GM19328 (cell line): Measurements from ENCODE around the gene HSP90AB1.

Source experiments
- ATAC-seq: cut with Tn5 transposase; IDR thresholded peaks from one replicate; pipeline ENCODE4 v1.9.1; 2021; ENCODE audit warnings: mild to moderate bottlenecking, moderate library complexity; ENCODE audit not compliant: unreplicated experiment

HSP90AB1 gene

DNA sequence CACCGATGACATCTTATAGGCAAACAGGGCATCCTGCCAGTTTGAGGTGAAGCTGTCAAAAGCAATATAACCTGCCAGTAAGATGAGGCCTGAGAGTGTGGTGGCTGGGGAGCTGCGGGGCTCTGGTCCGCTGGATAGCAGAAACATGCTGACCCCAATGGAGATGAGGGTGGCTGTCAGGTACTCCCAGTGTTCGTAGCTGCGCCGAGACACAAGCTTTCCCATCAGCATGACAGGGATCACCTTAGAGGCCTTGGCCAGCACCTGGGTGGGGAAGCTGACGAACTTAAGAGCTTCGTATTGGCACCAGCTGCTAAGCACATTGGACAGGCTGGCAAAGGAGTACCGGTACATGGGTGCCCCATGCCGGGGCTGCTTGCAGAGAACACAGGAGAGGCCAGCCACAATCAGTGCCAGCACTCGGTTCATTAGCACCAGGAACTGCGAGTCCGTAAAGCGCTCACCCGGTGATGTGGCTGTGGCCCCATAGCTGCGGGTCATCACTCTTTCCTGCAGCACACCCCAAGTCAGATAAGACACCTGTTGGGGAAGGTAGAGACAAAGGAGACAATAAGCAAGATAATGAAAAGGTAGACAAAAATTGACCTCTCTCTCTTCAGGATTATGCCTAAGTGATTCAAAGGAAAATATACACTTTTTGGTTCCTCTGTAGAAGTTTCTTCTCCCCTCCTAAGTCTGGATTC lies 8.4 kb downstream of the HSP90AB1 start:
- no peak for ATAC-seq

DNA sequence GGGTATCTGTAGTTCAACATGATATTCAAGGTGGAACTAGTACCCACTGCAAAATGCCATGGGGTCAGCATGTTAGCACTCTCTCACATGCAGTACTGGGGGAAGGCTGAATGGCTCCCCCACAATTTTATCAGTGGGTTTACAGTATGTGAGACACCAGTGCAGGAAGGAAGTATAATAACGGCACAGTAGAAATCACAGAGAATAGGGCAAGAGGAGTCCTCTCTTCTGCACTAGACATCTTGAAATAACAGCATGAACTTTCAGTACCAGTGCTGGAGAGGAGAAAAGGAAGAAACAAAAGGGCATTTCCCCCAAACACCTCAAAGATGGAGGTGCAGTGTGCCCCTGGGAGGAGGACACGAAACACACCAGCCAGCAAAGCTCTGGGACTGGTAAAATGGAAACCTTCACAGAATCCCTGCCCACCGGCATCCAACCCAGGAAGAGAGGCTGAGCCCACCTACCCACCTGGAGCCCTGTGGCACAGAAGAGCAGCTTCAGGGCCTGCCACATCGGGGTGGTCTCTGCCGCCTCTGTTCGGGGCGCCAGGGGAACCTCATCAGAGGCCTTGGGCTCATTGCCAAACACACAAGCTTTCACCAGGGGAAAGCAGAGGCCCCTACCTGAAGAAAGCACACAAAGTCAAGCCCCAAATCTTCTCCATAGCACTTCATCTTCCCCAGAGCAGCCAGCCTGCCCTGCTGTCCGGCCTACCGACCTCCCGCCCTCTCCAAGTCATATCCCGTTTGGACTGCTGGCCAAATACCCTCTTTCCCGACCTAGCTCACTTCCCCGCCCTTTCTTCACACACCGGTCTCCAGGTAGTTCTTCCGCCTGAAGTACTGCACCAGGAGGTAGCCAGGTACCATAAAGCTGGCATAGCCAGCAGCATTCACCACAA lies 9.2 kb downstream of the HSP90AB1 start:
- ATAC-seq = no peak

DNA sequence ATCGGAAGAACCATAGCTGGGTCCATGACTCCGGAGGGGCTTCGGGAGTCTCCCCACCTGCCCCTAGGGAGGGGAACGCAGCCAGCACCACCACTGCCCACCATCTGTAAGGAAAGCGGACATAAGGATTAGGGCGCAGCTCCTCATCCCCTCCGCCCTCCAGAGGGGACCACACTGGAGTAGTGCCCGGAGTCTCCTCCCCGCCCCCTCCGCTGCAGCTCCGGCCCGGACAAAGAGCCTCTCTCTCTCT lies 9.8 kb downstream of the HSP90AB1 start:
- no peak for ATAC-seq

DNA sequence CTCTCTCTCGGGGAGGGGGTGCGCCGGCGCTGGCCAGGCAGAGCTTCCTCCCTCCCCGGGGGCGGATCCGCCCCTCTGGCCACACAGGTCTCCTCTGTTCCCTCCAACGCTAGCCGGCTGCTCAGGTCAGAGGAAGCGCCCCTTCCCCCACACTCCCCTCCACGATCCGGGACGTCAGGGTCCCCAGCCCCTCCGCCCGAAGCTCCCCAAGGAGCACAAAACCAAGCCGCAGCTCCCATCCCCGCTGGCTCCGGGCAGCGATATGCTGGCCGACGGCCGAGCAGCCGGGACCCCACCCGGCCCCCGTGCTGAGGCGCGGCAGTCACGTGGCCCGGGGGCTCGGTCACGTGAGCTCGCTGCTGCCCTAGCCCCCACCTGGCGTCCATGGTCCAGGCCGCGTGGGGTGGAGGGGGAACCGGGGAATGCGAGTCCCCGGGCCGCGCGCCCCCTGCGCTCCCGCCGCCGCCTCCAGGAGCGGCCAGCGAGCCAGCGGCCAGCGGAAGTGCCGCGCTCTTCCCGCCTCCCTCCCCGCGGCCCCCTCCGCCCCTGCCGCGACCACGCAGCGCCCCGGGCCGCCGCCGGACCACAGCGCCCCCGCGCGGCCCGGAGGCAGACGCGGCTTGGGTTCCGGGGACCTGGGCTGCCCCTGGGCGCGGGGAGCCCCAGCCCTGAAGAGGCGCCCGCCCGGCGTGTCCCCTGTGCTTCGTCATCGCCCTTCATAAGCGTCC lies 10.3 kb downstream of the HSP90AB1 start, which contains the start of gene SLC35B2:
TSS of gene SLC35B2 (minus strand) at position 504 of the 728 bp plus-strand sequence. CDS start at position 386, 118 bp downstream.
- ATAC-seq = peak; percentile 49

DNA sequence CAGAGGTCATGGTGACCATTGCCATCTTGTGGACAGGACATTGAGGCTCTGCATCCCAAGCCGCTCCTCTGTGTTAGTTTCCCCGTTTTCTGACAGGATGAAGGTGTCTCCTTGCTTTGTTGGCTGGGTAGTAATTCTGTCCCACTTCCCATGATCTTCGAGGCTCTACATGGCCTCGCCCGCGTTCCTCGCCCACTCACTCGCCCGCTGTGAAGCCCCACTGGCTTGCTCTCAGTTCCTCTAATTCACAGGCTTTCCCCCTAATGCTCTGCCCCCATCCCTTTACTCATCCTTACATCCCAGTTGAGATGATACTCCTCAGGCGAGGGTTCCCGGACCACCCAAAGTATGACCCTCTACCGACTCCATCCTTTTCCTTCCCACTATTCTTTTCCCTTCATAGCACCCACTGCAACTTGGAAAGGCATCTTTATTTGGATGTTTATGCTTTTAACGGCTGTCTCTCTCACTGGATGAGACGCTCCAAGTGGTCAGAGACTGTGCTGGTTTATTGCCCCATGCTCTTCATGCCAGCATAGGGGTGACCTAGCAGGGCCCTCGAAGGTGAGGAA lies 10.9 kb downstream of the HSP90AB1 start:
- peak; percentile 16 for ATAC-seq

DNA sequence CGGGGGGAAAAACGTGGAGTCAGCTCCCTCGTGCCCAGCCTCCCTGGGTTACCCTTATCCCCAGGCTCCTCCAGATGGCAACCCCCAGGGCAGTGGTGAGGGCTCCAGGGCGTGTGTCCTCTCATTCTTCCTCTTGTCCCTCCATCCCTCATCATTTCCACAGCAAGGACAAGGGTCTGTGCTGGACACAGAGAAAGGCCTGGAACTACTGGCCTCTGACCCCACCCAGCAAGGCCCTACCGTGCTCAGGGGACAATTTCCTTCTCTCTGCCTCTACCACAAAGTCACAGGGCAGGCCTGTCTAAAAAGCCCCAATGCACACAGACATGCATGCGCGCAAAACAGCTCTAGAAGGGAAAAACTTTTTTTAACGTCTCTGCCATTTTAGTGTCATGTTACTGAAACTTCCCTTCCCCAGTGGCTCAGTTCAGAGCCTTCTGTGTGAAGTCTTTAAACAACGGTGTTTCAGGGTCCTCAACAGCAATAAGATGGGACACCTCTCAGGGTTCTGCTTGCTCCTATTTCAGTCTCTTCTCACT lies 11.5 kb downstream of the HSP90AB1 start:
- ATAC-seq = no peak

DNA sequence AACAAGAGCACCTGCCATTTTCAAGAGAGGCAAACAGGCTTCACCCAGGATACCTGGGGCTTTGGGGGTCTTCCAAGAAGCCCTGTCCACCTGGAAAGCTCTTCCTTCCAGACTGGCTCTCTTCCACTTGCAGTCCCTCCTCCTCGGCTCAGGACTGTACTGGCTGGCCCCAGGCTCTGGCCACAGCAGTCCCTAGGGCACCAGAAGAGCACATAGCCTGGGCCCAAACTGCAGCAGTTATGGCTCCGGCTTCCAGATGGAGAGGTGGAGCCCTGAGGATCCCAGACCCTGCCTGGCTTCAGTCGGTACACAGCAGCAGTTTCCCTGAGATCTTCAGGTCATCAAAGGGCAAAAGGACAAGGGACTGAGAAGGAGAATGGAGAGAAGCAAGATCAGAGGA lies 12.0 kb downstream of the HSP90AB1 start:
- ATAC-seq = no peak

DNA sequence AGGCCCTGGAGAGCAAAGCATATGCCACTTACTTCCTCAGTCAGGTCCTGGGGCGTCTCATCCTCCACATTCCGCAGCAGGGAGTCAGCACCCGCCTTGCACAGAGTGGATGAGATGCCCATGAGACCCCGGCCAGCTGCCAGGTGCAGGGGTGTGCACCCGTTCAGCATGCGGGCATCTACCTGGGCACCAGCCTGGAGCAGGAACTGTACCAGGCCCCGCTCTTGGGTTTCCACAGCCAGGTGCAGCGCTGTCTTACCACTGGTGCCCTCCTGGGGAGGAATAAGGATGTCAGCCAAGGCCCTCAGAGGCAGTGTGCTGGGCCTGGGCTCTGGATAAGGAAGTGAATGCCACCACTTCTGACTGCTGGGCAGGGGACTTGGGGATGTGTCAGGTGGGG lies 13.1 kb downstream of the HSP90AB1 start:
- ATAC-seq = no peak

DNA sequence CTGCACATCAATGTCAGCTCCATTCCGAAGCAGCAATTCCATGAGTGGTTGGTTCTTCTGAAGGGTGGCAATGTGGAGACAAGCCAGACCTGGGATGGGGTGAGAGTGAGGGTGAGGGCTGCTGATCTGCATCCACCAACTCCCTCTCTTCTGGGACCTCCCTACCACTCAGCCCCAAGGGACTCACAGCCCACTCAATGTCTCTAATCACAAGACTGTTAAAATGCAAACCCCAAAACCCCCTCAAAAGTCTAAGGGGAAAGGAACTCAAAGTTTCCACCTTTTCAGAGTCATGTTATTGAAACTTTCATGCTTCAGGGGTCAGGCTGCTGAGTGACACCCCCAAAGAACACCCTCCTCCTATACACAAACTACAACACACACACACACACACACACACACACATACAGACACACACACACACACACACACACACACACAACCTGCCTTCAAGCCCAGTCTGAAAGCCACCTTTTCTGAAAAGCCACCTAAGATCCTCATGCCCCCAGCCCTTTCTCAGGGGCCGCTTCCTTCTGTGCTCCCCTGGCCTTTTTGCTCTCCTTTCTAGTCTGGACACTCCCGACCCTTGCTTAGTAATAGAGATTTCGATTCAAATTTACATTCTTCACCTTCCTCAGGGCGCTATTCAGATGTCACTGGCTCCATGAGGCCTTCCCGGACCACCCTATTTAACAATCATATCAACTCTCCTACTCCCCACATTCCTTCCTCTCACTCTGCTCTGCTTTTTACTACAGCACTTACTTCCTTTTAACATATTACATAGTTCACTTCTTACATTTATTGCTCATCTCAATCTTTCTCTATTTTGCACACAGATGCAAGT lies 13.8 kb downstream of the HSP90AB1 start:
- no peak for ATAC-seq

DNA sequence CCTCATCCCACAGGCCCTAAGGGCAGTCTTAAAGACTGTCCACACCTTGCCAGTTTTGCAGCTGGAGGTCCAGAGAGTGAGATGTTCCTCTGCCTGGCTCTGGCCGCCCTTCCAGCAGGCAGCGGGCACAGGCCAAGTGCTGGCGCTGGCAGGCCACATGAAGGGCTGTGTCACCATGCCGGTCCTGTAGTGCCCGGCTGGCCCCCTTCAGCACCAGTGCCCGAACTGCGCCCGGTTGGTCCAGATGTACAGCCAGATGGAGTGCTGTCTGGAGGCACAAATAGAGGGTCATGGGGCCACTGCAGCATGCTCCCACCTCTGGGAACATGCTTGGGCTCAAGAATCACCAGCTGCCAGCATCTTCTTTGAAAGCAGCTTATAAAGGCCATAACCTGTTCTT lies 14.7 kb downstream of the HSP90AB1 start:
- ATAC-seq = no peak

DNA sequence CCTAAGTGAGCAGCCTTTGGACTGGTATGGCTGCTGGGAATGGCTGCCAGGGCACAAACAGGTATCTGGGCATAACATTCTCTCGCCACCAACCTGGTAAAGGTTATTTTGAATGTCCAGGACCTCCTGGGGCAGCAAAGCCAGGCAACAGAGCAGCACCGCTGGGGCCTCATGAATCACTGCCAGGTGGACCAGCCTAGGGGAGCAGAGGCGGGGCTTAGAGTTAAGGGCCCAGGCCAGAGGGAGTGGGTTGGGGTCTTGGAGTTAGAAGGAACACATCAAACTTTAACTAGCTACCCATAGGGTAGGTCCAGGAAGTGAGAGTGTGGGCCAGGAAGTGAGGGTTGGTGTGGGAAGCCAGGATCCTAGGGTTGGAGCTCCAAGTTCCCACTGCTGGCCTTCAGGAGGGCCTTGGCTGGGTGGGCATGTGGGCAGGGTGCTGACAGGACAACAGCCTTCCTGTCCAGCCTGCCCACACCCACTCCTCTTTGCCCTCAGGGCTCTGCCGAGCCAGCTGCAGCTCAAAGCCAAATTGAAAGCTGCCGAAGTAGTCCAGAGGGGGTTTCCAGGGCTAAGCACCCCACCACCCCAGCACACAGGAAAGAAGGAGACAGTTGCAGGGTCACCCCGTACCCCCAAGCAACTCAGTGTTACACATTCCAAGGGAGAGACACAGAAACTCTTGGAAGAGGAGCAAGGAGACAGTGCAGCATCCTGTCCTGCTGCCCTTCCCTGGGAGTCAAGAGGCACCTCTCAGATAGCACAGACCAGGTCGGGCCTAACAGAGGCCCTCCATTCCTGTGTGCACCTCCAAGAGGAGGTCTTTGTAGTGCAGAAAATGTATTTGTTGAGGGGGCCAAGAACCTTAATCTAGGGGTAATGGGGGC lies 15.8 kb downstream of the HSP90AB1 start:
- no peak for ATAC-seq

DNA sequence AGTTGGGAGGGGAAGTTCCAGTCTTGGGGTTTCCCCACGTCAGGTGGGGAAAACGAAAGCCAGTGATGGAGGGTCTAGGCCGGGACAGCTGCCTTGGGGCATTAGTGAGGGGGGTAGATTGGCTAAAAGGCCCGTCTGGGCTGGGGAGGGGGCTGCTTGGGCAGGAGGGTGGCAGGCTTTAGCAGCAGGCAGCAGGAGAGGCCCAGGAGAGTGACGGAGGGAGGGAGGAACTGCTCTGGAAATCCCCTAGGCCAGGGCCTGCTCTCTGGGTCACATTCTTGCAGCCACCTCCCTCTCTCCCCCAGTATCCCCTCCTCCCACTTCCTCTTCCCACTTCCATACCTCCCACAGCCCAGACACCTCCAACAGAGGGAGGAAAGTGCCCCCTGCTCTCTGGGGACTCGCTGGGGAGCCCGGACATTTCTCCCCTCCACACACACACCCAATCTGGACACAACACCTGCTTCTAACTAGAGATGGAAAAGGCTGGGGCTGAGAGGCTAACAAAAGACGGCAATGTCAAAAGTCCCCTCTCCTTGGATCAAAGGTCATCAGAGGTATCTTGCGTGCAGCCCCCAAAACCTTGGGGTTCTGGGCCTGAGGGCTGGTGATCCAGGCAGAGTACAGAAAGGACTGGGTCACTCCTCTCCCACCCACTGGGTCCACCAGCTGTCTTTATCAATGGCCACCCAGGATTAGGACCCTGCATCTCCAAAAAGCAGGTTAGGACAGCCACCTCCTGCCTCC lies 16.6 kb downstream of the HSP90AB1 start:
- ATAC-seq = no peak

DNA sequence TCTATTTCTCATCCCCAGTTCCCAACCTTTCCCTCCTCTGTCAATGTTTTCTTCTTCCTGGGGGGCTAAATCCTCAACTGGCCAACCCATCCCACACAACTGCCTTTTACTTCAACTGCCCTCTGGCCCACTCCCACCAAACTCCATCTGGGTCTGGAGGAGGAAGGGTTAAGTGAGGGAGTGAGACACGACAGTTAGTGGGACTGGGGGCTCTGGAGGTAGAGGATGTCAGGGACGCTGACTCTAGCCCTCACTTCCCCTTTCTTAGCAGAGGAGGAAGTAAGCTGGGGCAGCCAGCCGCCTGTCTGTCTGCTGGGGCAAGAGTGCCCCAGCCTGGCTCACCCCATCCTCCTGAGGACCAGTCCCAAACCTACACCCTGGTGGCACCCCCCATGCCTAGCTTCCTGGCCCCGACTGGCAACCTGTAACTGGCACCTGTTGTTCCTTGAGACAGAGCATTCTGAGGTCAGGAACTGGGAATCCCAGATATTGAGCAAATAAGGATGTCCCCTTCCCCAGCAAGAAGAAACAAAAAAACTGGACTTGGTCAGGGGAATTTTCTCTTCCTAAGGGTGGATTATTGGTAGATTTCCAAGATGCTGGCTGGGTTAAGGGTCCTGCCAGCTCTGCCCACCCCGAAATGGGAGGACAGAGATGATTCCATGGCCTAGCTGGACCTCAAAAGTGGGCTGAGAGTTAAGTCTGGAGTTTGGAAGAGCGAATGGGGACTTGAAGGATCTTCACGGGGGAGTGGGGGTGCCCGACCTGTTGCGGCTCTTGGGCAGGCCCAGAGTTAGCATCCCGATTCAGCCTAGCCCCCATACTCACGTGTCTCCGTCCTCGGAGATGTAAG lies 17.5 kb downstream of the HSP90AB1 start:
- peak; percentile 30 for ATAC-seq

DNA sequence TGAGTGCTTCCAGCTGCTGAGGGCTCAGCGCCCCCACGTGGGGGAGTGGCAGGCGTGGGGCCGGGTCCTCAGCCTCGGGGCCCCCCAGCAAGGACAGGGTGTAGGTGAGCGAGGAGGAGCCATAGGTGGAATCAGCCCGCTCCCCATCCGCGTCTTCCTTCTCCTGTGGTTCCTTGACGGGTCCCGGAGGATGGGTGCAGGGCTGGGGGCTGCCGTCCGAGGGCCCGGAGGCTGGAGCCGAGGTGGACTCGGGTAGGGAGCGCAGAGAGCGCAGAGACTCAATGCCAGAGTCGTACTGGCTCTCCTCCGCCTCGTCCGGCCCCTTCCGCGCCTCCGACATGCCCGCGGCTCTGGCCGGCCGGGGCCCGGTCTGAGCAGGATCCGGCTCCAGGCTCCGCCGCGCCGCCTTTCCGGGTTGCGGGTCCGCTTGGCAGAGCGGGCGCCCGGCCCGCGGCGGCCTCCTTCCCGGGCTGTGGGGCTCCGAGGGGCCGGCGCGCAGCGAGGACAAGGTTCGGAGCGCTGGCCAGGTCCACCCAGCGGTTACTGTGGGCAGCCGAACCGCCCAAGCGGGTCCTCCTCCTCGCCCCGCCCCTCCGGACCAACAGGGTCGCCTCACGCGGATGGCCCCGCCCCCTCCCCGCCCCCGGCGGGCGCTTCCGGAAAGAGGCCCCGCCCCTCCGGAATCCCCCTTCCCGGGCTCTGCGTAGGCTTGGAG lies 18.3 kb downstream of the HSP90AB1 start, which contains the start of gene NFKBIE:
TSS of gene NFKBIE (minus strand) at position 545 of the 715 bp plus-strand sequence. CDS start at position 340, 205 bp downstream.
- no peak for ATAC-seq

DNA sequence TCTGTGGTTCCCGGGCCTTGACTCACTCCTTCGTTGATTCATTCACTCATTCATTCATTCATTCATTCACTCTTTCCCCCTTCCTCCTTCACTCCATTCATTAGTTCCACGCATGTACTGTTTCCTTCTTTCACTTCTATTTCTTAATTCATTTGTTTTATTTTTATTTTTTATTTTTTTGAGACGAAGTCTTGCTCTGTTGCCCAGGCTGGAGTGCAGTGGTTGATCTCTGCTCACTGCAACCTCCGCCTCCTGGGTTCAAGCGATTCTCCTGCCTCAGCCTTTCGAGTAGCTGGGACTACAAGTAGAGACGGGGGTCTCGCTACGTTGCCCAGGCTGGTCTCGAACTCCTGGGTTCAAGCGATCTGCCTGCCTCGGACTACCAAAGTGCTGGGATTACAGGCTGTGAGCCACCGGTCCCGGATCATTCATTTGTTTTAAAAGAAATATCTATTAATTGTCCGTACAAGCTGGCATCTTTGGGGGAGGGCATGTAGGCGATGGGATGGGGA lies 18.9 kb downstream of the HSP90AB1 start:
- no peak for ATAC-seq

DNA sequence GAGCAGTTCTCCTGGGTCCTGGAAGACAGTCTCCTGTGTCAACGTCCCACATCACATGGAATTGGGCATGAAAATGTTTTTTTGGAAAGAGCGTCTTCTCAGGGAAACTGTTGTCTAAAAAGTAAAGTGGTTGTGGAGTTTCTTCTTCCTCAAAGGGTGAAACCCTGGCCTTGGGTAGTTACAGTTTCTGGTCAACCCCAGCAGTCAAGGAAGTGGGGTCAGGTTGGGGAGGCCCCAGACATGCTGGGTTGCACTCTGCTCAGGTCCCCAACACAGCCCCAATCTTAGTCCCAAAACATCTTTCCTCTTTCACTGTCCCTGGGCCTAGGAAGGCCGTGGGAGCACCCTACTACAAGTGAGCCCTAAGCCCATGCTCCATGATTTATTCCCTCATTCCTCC lies 19.4 kb downstream of the HSP90AB1 start:
- no peak for ATAC-seq

DNA sequence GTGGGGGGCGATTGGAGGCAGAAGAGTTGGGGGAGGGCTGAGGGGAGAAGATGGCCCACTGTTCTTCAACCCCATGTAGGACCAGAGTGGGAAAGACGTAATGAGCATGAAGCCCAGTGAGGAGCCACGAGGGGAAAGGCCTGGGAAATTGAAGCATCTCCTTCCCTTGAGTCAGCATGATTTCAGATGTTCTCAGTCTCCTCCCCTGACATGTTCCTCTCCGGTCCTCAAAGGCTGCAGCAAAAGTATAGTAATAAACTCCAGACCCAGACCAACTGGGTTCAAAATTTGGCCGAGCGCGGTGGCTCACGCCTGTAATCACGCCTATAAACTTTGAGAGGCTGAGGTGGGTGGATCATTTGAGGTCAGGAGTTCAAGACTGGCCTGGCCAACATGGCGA lies 20.4 kb downstream of the HSP90AB1 start:
- ATAC-seq = no peak
